Kidney (tissue), 14 donors: Measurements from ENCODE around the gene ERLEC1. TPM values are rescaled to one million over a fixed set of nuclear protein-coding genes. Genes with fewer than 3 reads are reported as not detected.

Experiments used
- DNase-seq, 5 donors: peaks; one replicate each; pipeline ENCODE4 v3.0.0-alpha.2; 2013 to 2020
- FAIRE-seq: peaks from 2 replicates; lab custom pipeline; 2012; peaks lifted over from hg19 to GRCh38; lab: Jason Lieb, UNC
- H3K27ac ChIP-seq, 2 donors: one replicate each; pipeline ENCODE4 v1.7.0; 2013; ENCODE audit warnings: low read depth in 2 of 2, low read length in 2 of 2, inconsistent platforms in 1 of 2
- H3K27me3 ChIP-seq: one replicate; pipeline ENCODE4 v1.7.1; 2013; ENCODE audit warnings: low read length, inconsistent platforms; ENCODE audit not compliant: control insufficient read depth, insufficient read depth
- H3K36me3 ChIP-seq, 3 donors: one replicate each; pipeline versions ENCODE4 v1.7.0 to v1.7.1; 2013; ENCODE audit warnings: low read length in 3 of 3, control low read depth in 1 of 3, inconsistent platforms in 1 of 3; ENCODE audit not compliant: insufficient read depth in 3 of 3, control insufficient read depth in 2 of 3
- H3K4me1 ChIP-seq, 3 donors: one replicate each; pipeline versions ENCODE4 v1.7.0 to v1.7.1; 2013; ENCODE audit warnings: low read length in 3 of 3, inconsistent platforms in 1 of 3, low read depth in 1 of 3; ENCODE audit not compliant: control insufficient read depth in 2 of 3, insufficient read depth in 2 of 3
- H3K4me3 ChIP-seq, 3 donors: one replicate each; pipeline versions ENCODE4 v1.7.0 to v1.8.1; 2013; ENCODE audit warnings: low read length in 3 of 3, control low read depth in 1 of 3, inconsistent platforms in 1 of 3
- H3K9ac ChIP-seq, 3 donors: one replicate each; pipeline versions ENCODE4 v1.7.0 to v1.7.1; 2013; ENCODE audit warnings: low read length in 3 of 3, control low read depth in 1 of 3, inconsistent platforms in 1 of 3
- H3K9me3 ChIP-seq, 3 donors: one replicate each; pipeline versions ENCODE4 v1.7.0 to v1.7.1; 2013; ENCODE audit warnings: low read length in 3 of 3, control low read depth in 1 of 3, inconsistent platforms in 1 of 3; ENCODE audit not compliant: control insufficient read depth in 2 of 3, insufficient read depth in 1 of 3
- CTCF ChIP-seq: IDR thresholded peaks from 3 replicates; pipeline ENCODE4 v1.5.1; 2012; ENCODE audit warnings: mild to moderate bottlenecking, moderate library complexity, borderline replicate concordance; ENCODE audit not compliant: insufficient read depth; ENCODE audit errors: extremely low read depth
- intact Hi-C: fragments of 100-400 bp; cut with DNase I; formaldehyde crosslinking; loops from one replicate; pipeline ENCODE4 v1.11.1; 2022
- polyA plus RNA-seq: library from polyadenylated mRNA; stranded (reverse); fragments of 350-450 nt; fragmentation: Illumina TruSeq; extraction: RNeasy Lipid Tissue Mini Kit (QIAGEN cat#74804); gene quantifications from one replicate; pipeline ENCODE4 v1.2.3, GENCODE V29; 2014; ENCODE audit warnings: low read depth, low replicate concordance; ENCODE audit not compliant: insufficient read depth
- total RNA-seq: library from RNA; stranded (reverse); fragmentation: NEBNext Ultra II Directional; extraction: Animal tissue kit (Norgen Biotek cat#: 25700); gene quantifications from one replicate; pipeline ENCODE4 v1.2.1, GENCODE V29; 2021
- donor health status: control.
- donor health status: control.
- donor health status: control.
- donor health status: control.
- donor health status: control.
- donor health status: DM: yes; HTN: yes; CAD: no.
- donor health status: Normal renal cell carcinoma (clear cell type).

Gene ERLEC1
- total and polyA plus RNA-seq, 2 donors from 2014 or later: 39.9 to 43.7 TPM

- Histone ChIP-seq H3K9ac (peak overlapping the region; percentile 62 to 96 (median 77)), H3K4me3 (peak overlapping the region; percentile 94 to 98 (median 98)), H3K27me3 (no peaks in the 10 kb centered on the region), H3K36me3 (no peaks in the 10 kb centered on the region), H3K4me1 (peaks cover 0 to 22% (median 3%) of the 10 kb centered on the region in 3 donors), H3K9me3 (no peaks in the 10 kb centered on the region), H3K27ac (peak overlapping the region; percentile 49 to 68)
- DNase-seq: peak in 3 of 5 donors; percentile 66 to 80 (median 67)
- no peak for FAIRE-seq
- intact Hi-C loops: no loop called here
- no peak for TF ChIP-seq CTCF
Measured at GRCh38 chr2:53786352-53786704, 516 bp upstream of the ERLEC1 start.

- H3K9me3 ChIP-seq: no peaks in the 10 kb centered on the region
- H3K27me3 ChIP-seq: no peaks in the 10 kb centered on the region
- peak overlapping the region; percentile 94 to 98 (median 98) for H3K4me3 ChIP-seq
- peaks cover 0 to 22% (median 3%) of the 10 kb centered on the region in 3 donors for H3K4me1 ChIP-seq
- intact Hi-C loops: no loop called here
- peak overlapping the region in 1 of 2 donors; percentile 49 for H3K27ac ChIP-seq
- H3K36me3 ChIP-seq: no peaks in the 10 kb centered on the region
- DNase-seq: peak in 2 of 5 donors; percentile 22 to 24
- TF ChIP-seq CTCF: no peak
- FAIRE-seq: no peak
- peak overlapping the region; percentile 62 to 82 (median 78) for H3K9ac ChIP-seq
Measured at GRCh38 chr2:53787614-53788289, 908 bp downstream of the ERLEC1 start.

GRCh38 chr2:53793261-53793660, 6.4 kb downstream of the ERLEC1 start:
- no peak overlapping the region for H3K4me3 ChIP-seq
- no peak for TF ChIP-seq CTCF
- no peak overlapping the region for H3K9ac ChIP-seq
- H3K27me3 ChIP-seq: no peaks in the 10 kb centered on the region
- no peak overlapping the region for H3K27ac ChIP-seq
- intact Hi-C loops: no loop called here
- peaks cover 0 to 1% (median 0%) of the 10 kb centered on the region in 3 donors for H3K4me1 ChIP-seq
- no peak for DNase-seq
- H3K36me3 ChIP-seq: peaks cover 2 to 16% (median 4%) of the 10 kb centered on the region in 3 donors
- no peaks in the 10 kb centered on the region for H3K9me3 ChIP-seq
- no peak for FAIRE-seq

- Histone ChIP-seq H3K9me3 (no peaks in the 10 kb centered on the region), H3K9ac (no peak overlapping the region), H3K36me3 (peaks cover 2 to 19% (median 4%) of the 10 kb centered on the region in 3 donors), H3K4me3 (no peak overlapping the region), H3K27ac (no peak overlapping the region), H3K27me3 (no peaks in the 10 kb centered on the region), H3K4me1 (no peaks in the 10 kb centered on the region)
- FAIRE-seq (no peak), DNase-seq (no peak)
- intact Hi-C loops: no loop called here
- TF ChIP-seq CTCF: no peak
Measured at GRCh38 chr2:53793821-53794220, 7.0 kb downstream of the ERLEC1 start.
